GM18508 (cell line): ENCODE results near the gene SLC25A4.
A peak's percentile ranks its signal among the peaks of the same experiment; 100 is the strongest.
"Not testable (repeated sequence)": the region's sequence is repeated elsewhere in the genome, so short reads cannot be mapped to it uniquely, and the experiment has no call there.

Source experiments
- ATAC-seq: cut with Tn5 transposase; IDR thresholded peaks from one replicate; pipeline ENCODE4 v1.9.1; 2021; ENCODE audit warnings: moderate number of reproducible peaks; ENCODE audit not compliant: insufficient read depth, unreplicated experiment

Gene SLC25A4

GRCh38 chr4:185142912-185143600 is at the start of gene SLC25A4:
Gene SLC25A4 (plus strand): TSS chr4:185143266. CDS start chr4:185143373, 107 bp downstream.
- peak; percentile 79 for ATAC-seq

GRCh38 chr4:185093603-185094002 is 49.5 kb upstream of the SLC25A4 start:
- ATAC-seq = no peak

DNA sequence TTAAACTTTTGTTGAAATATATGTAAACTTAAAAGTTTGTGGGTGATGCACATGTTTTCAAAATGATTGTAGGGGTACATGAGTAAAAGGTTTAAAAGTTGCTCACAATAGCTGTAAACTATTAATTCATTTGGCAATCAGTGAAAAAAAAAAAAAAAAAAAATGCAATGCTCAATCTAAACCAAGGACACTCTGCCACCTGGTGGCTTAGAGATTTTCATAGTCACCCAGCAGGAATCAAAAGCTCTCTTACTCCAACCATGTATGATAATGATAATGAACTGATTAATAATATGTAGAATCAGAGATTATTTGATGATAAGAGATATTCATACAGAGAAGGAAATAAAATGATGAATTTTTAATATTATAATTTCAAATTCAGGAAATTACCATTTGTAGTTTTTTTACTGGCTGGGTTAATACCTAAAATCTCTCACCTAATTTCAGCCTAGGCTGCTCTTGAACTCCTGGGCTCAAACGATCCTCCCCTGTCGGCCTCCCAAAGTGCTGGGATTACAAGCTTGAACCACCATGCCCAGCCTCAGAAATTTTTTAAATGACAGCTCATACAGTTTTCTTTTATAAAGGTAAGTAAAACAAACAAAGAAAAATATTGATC is 46.9 kb upstream of the SLC25A4 start:
- no peak for ATAC-seq

- no peak for ATAC-seq
Measured at GRCh38 chr4:185098474-185098873, 44.6 kb upstream of the SLC25A4 start.

DNA sequence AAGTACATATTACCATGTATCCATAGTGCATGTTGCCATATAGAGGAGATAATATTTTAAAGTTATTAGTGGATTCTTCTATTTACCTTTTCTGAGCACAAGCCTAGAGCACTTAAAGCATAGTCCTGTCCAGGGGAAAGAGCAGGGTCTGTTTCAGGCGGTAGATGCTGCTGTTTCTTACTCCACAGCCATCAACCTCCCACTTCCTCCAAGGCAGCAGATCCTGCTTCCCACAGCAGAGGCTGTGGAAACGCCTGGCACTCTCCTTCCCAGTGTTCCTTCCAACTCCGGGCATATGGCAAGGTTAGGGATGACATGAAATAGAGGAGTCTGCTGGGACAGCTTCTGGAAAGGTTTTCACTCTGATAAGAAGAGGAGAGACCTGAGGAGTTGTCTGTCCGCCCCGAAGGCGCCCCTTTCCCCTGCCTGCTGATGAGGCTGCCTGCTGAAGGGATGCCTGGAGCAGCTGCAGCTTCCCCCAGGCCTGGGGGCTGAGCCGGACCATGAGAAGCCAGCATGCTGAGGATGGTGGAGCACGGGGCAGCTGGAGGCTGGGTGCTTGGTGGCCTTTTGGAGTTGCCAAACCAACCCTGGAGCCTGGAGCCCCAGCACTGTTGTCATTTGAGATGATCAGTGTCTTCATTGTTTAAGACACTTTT is 43.9 kb upstream of the SLC25A4 start:
- ATAC-seq = no peak

DNA sequence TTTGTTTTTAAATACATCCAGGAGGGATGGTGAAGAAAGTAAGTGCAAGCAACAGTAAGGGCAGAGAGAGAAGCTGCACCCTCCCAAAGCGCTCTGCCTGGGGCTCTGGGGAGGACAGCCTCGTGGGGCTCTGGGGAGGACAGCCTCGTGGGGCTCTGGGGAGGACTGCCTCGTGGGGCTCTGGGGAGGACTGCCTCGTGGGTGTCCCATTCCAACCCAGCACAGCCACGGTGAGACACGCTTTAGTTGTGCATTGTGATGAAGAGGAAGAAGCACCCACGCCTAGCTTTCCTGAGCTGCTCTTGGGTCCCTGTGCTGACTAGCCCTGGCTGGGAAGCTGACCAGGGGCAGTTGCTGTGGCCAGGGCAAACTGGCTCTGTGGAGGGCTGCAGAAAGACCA is 43.1 kb upstream of the SLC25A4 start:
- ATAC-seq = no peak

- ATAC-seq = no peak
Measured at GRCh38 chr4:185100423-185100822, 42.6 kb upstream of the SLC25A4 start.

GRCh38 chr4:185101354-185101890 is 41.6 kb upstream of the SLC25A4 start:
- no peak for ATAC-seq

- ATAC-seq = no peak
Measured at GRCh38 chr4:185104733-185105132, 38.3 kb upstream of the SLC25A4 start.

- ATAC-seq = no peak
Measured at GRCh38 chr4:185106353-185106752, 36.7 kb upstream of the SLC25A4 start.

DNA sequence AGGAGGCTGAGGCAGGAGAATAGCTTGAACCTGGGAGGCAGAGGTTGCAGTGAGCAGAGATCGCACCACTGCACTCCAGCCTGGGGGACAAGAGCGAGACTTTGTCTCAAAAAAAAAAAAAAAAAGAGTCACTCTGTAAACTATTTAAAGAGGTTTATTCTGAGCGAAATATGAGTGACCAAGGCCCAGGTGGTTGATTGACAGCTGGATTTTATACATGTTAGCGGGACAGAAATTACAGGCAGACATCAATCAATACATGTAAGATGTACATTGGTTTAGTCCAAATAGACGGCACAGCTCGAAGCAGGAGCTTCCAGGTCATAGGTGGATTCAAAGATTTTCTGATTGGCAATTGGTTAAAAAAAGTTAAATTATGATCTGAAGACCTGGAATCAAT is 35.5 kb upstream of the SLC25A4 start:
- ATAC-seq = not testable (repeated sequence)

DNA sequence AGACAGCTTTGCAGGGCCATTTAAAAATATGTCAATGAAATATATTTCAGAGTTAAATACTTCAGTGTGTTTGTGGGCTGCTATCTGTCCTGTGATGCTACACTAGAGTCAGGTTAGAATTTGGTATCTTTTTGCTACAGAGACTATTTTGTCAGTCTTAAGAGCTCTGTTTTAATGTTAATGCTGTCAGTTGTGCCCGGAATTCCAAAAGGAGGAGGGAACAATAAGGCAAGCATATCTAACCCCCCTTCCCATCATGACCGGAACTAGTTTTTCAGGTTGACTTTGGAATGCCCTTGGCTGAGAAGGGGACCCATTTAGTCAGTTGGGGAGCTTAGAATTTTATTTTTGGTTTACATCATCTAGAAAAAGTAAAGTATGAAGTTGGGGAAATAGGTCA is 34.9 kb upstream of the SLC25A4 start:
- no peak for ATAC-seq

DNA sequence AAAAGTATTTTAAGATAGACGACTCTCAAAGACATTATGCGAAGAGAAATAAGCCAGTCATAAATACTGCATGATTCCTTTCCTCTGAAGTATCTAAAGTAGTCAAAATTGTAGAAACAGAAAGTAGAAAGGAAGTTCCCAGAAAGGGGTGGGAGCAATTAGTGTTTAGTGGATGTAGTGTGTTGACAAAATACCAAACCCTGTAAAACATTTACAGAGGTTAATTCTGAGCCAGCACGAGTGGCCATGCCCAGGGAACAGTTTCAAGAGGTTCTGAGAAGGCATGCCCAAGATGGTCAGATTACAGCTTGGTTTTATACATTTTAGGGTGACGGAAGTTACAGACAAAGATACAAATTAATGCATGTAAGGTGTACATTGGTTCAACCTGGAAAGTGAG is 34.4 kb upstream of the SLC25A4 start:
- no peak for ATAC-seq

DNA sequence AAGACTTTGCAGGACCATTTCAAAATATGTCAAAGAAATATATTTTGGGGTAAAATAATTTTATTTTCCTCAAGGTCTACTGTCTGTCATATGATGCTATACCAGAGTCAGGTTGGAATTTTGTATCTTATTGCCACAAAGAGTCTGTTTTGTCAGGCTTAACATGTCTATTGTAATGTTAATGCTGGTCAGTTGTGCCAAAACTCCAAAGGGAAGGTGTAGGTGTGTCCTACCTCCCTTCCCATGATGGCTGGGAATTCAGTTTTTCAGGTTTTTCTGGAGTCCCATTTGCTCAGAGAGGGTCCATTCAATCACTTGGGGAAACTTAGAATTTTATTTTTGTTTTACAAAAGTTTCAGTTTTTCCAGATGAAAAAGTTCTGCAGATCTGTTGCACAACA is 33.3 kb upstream of the SLC25A4 start:
- no peak for ATAC-seq

DNA sequence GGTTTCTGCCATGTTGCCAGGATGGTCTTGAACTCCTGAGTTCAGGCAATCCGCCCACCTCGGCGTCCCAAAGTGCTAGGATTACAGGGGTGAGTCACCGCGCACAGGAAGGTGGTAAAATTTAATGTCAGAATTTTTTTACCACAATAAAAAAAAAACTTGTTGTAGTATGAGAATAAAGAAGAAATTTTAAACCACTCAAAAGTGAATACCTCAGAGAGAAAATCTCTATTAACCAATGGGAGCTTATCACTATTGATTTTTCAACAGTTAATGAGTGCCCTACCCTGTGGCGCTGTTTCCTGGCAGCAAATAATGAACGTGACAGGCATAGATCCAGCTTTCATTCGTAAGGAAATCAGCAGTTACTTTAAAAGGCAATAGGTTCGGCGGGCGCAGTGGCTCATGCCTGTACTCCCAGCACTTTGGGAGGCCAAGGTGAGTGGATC is 32.7 kb upstream of the SLC25A4 start:
- ATAC-seq = no peak

- ATAC-seq = no peak
Measured at GRCh38 chr4:185112104-185112503, 31.0 kb upstream of the SLC25A4 start.

DNA sequence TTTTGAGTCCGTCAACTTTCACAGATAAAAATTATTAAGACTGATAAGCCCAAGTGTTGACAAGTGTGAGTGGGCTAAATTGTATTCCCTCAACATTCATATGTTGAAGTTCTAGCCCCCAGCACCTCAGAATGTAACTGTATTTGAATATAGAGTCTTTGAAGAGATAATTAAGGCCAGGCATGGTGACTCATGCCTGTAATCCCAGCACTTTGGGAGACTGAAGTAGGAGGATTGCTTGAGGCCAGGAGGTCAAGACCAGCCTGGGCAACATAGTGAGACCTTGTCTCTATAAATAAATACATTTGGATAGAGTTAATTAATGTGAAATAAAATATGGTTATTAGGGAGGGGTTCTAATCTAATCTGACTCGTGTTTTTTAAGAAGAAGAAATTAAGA is 29.7 kb upstream of the SLC25A4 start:
- ATAC-seq = no peak

- no peak for ATAC-seq
Measured at GRCh38 chr4:185115827-185116232, 27.2 kb upstream of the SLC25A4 start.

DNA sequence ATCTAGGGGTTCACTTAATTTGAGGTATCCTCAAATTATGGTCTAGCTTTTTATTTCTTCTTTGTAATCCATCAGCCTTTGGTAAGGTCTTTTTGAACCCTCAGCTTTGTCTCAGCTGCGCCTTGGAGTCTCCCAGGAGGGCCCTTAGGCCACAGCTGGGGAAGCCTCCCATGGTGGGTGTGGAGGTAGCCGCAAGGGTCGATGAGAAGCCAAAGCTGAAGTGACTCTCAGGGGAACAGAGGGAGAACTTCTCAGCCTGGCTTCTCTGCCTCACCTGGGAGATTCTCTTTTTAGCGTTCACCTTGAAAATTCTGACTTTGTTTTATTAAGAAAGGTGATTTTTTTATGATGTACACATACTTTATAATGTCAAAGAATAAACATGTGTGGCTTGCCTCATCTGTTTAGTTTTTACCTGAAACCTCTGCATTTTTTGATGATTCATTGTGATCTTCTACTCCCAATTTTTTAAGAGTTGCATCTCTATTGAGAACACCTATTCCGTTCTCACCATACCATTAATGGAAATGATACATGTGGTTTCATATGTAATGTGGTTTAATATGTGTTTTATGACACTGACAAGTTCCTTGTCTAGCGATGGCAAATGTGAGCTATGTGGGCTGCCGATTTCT is 25.6 kb upstream of the SLC25A4 start:
- no peak for ATAC-seq

- ATAC-seq = no peak
Measured at GRCh38 chr4:185118876-185119275, 24.2 kb upstream of the SLC25A4 start.

DNA sequence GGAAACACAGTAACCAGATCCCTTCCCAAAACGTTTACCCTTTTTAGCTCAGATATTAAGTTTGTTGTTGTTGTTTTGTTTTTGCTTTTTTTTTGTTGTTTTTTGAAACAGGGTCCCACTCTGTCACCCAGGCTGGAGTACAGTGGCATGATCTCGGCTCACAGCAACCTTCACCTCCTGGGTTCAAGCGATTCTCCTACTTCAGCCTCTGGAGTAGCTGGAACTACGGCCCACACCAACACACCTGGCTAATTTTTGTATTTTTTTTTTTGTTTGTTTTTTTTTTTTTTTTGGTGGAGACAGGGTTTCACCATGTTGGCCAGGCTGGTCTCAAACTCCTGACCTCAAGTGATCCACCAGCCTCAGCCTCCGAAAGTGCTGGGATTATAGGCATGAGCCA is 23.6 kb upstream of the SLC25A4 start:
- not testable (repeated sequence) for ATAC-seq
